HCT116 (cell line): ENCODE results near the gene AP2A1. TPM values are rescaled to one million over a fixed set of nuclear protein-coding genes. Genes with fewer than 3 reads are reported as not detected.

Experiments
- ATAC-seq: fragments of 200-7000 bp; cut with Tn5 transposase; 2 replicates; pipeline ENCODE4 v1.9.1; 2020; ENCODE audit warnings: mild to moderate bottlenecking, moderate library complexity
- BruUV-seq: library from RNA; stranded (reverse); fragments of 400-500 nt; replicated peaks from 2 replicates; lab custom pipeline; 2021; lab: Mats Ljungman, UMichigan
- CTCF ChIA-PET: fragments of 300-600 bp; sonication (Branson Sonifier 250); formaldehyde crosslinking; loops from one replicate; lab custom pipeline; 2021; ENCODE audit warnings: antibody characterized with exemption; lab: Charles Lee
- POLR2A ChIA-PET: fragments of 300-600, 350-600 bp; sonication (Branson Sonifier 250); formaldehyde crosslinking; loops from one replicate; lab custom pipeline; 2021; ENCODE audit warnings: antibody characterized with exemption; lab: Charles Lee
- RAD21 ChIA-PET, 2 experiments: fragments of 300-600 bp; sonication (Branson Sonifier 250); formaldehyde crosslinking; loops; one replicate each; lab custom pipeline; 2023; ENCODE audit warnings: low total read pairs in 2 of 2; ENCODE audit not compliant: uncharacterized antibody in 2 of 2, unreplicated experiment in 2 of 2, low non-redundant PET in 1 of 2; lab: Charles Lee
- DNase-seq: peaks from one replicate; pipeline ENCODE4 v3.0.0-alpha.2; 2010; ENCODE audit warnings: low read depth, low spot score
- H2AFZ ChIP-seq: fragments of 200-600 bp; shearing (Covaris generic), sonication (generic); 2 replicates; pipeline ENCODE4 v1.6.1; 2017; ENCODE audit warnings: low read depth, mixed run types, mixed read lengths, antibody characterized with exemption, low read length; ENCODE audit not compliant: poor library complexity, severe bottlenecking
- H3K27ac ChIP-seq: 2 replicates; pipeline ENCODE4 v1.5.1; 2012; ENCODE audit warnings: low read depth, low read length
- H3K27me3 ChIP-seq: fragments of 200-600 bp; sonication (generic); 2 replicates; pipeline ENCODE4 v1.6.1; 2016; ENCODE audit warnings: mixed run types, low read length, mixed read lengths; ENCODE audit not compliant: insufficient read depth
- H3K36me3 ChIP-seq, 2 experiments: fragments of 200-500 bp in 1 of 2; fragments of 200-600 bp in 1 of 2; sonication (Bioruptor generic) in 1 of 2; sonication (generic) in 1 of 2; 2 replicates each; pipeline versions ENCODE4 v1.5.1 to v1.6.1; 2014 to 2016; ENCODE audit warnings: low read length in 2 of 2, inconsistent platforms in 1 of 2, mixed read lengths in 1 of 2, mixed run types in 1 of 2; ENCODE audit not compliant: insufficient read depth in 2 of 2, control insufficient read depth in 1 of 2
- H3K4me1 ChIP-seq, 2 experiments: fragments of 200-600 bp in 1 of 2; sonication (generic) in 1 of 2; 2 replicates each; pipeline versions ENCODE4 v1.5.1 to v1.6.1; 2012 to 2017; ENCODE audit warnings: low read length in 2 of 2, inconsistent platforms in 1 of 2, mild to moderate bottlenecking in 1 of 2, mixed read lengths in 1 of 2, mixed run types in 1 of 2, moderate library complexity in 1 of 2; ENCODE audit not compliant: insufficient read depth in 2 of 2, control insufficient read depth in 1 of 2
- H3K4me2 ChIP-seq: fragments of 200-600 bp; sonication (generic); 2 replicates; pipeline ENCODE4 v1.6.1; 2017; ENCODE audit warnings: mixed run types, low read length, mixed read lengths
- H3K4me3 ChIP-seq, 2 experiments: fragments of 200-600 bp in 1 of 2; sonication (generic) in 1 of 2; replicated peaks in 1 of 2; 2 replicates each; pipeline ENCODE4 v1.5.1; 2011 to 2016; ENCODE audit warnings: low read length in 2 of 2, control low read depth in 1 of 2, low read depth in 1 of 2, mild to moderate bottlenecking in 1 of 2, mixed read lengths in 1 of 2, mixed run types in 1 of 2
- H3K79me2 ChIP-seq: fragments of 200-600 bp; sonication (generic); 2 replicates; pipeline ENCODE4 v1.6.1; 2017; ENCODE audit warnings: mild to moderate bottlenecking, mixed run types, low read length, moderate library complexity, mixed read lengths; ENCODE audit not compliant: insufficient read depth
- H3K9ac ChIP-seq: fragments of 200-600 bp; sonication (generic); 2 replicates; pipeline ENCODE4 v1.6.1; 2016; ENCODE audit warnings: low read length, mixed read lengths
- H3K9me2 ChIP-seq: fragments of 200-600 bp; sonication (generic), shearing (Covaris generic); 2 replicates; pipeline ENCODE4 v1.6.1; 2017; ENCODE audit warnings: mixed run types, mild to moderate bottlenecking, moderate library complexity; ENCODE audit not compliant: insufficient read depth
- H3K9me3 ChIP-seq, 2 experiments: fragments of 200-500 bp in 1 of 2; fragments of 200-600 bp in 1 of 2; sonication (Bioruptor generic) in 1 of 2; sonication (generic) in 1 of 2; 2 replicates each; pipeline ENCODE4 v1.6.1; 2014 to 2017; ENCODE audit warnings: low read length in 2 of 2, mixed read lengths in 2 of 2, inconsistent platforms in 1 of 2, low read depth in 1 of 2, mild to moderate bottlenecking in 1 of 2, mixed run types in 1 of 2, moderate library complexity in 1 of 2; ENCODE audit not compliant: control insufficient read depth in 1 of 2, insufficient read depth in 1 of 2
- H4K20me1 ChIP-seq: fragments of 200-600 bp; sonication (generic), shearing (Covaris generic); 2 replicates; pipeline ENCODE4 v1.6.1; 2017; ENCODE audit warnings: mixed run types, mild to moderate bottlenecking, moderate library complexity; ENCODE audit not compliant: insufficient read depth
- CTCF ChIP-seq, 3 experiments: fragments of 200-600 bp in 1 of 3; sonication (generic) in 1 of 3; IDR thresholded peaks in 2 of 3; conservative IDR thresholded peaks in 1 of 3; 2 replicates each; pipeline ENCODE4 v1.5.1; 2012 to 2017; ENCODE audit warnings: low read depth in 2 of 3, low read length in 2 of 3, antibody characterized with exemption in 1 of 3, borderline replicate concordance in 1 of 3, control low read depth in 1 of 3, mild to moderate bottlenecking in 1 of 3, mixed read lengths in 1 of 3, mixed run types in 1 of 3, moderate library complexity in 1 of 3; ENCODE audit not compliant: insufficient read depth in 1 of 3
- ELF1 ChIP-seq: IDR thresholded peaks from 2 replicates; pipeline ENCODE4 v1.6.1; 2012; ENCODE audit warnings: low read depth, borderline replicate concordance
- JUND ChIP-seq: IDR thresholded peaks from 2 replicates; pipeline ENCODE4 v1.6.1; 2012
- MAX ChIP-seq: IDR thresholded peaks from 2 replicates; pipeline ENCODE4 v1.6.1; 2012
- POLR2AphosphoS5 ChIP-seq: IDR thresholded peaks from 2 replicates; pipeline ENCODE4 v1.6.1; 2011; ENCODE audit warnings: mild to moderate bottlenecking, low read depth, low read length, moderate library complexity
- RAD21 ChIP-seq: IDR thresholded peaks from 2 replicates; pipeline ENCODE4 v1.6.1; 2012; ENCODE audit warnings: low read depth, mild to moderate bottlenecking
- REST ChIP-seq: IDR thresholded peaks from 2 replicates; pipeline ENCODE4 v1.6.1; 2012; ENCODE audit warnings: low read depth
- SIN3A ChIP-seq: IDR thresholded peaks from 2 replicates; pipeline ENCODE4 v1.6.1; 2012; ENCODE audit warnings: low read depth
- SRF ChIP-seq: IDR thresholded peaks from 2 replicates; pipeline ENCODE4 v1.6.1; 2012; ENCODE audit warnings: low read depth
- YY1 ChIP-seq: IDR thresholded peaks from 2 replicates; pipeline ENCODE4 v1.6.1; 2011; ENCODE audit warnings: low read length, low read depth, moderate library complexity, mild to moderate bottlenecking; ENCODE audit not compliant: insufficient replicate concordance; ENCODE audit errors: extremely low read depth
- ZBTB33 ChIP-seq: IDR thresholded peaks from 2 replicates; pipeline ENCODE4 v1.6.1; 2011; ENCODE audit warnings: mild to moderate bottlenecking, low read length, moderate library complexity; ENCODE audit not compliant: insufficient replicate concordance; ENCODE audit errors: extremely low read depth
- intact Hi-C: fragments of 100-400 bp; cut with micrococcal nuclease; formaldehyde crosslinking; loops from 2 replicates; pipeline ENCODE4 v1.10.0; 2022
- total RNA-seq: library from RNA; stranded (reverse); gene quantifications from one replicate; pipeline ENCODE4 v1.2.1, GENCODE V29; 2021; ENCODE audit not compliant: unreplicated experiment

Gene AP2A1
- total RNA-seq, 1 experiment from 2014 or later = 102 TPM

GRCh38 chr19:49798574-49798973 is 31.8 kb downstream of the AP2A1 start:
- Histone ChIP-seq H3K36me3 (peaks cover 30 to 35% of the 10 kb centered on the region in 2 experiments), H3K4me3 (no peak overlapping the region), H3K4me1 (peaks cover 0 to 3% of the 10 kb centered on the region in 2 experiments; a peak in 2 of 4 replicates), H3K9me2 (no peaks in the 10 kb centered on the region), H3K4me2 (no peak overlapping the region), H3K27me3 (no peaks in the 10 kb centered on the region), H3K9me3 (no peaks in the 10 kb centered on the region), H3K9ac (no peak overlapping the region), H4K20me1 (no peaks in the 10 kb centered on the region), H2AFZ (no peak overlapping the region), H3K79me2 (no peaks in the 10 kb centered on the region), H3K27ac (no peak overlapping the region)
- ChIA-PET CTCF (no interaction called here), POLR2A (no interaction called here), RAD21 (no interaction called here)
- intact Hi-C loops = no loop called here
- ATAC-seq = no peak
- no TSS peak for BruUV-seq
- DNase-seq = no peak
- TF ChIP-seq ZBTB33 (no peak), POLR2AphosphoS5 (no peak), CTCF (IDR thresholded peaks at IDR 0.05 in 2 of 3, conservative IDR thresholded peaks at IDR 0.05 in 1 of 3; ENCODE audit: borderline replicate concordance in 1 of 3, insufficient read depth in 1 of 3, low read depth in 2 of 3, low read length in 2 of 3) (no peak), REST (no peak), ELF1 (no peak), RAD21 (no peak), YY1 (no peak), MAX (no peak), SRF (no peak), SIN3A (no peak), JUND (no peak)
